ENCODE measurements around the gene SLC25A6.
"Not testable (repeated sequence)": the region's sequence is repeated elsewhere in the genome, so short reads cannot be mapped to it uniquely, and the experiment has no call there.

The SLC25A6 gene

GRCh38 chrX:1416327-1416784, 24.4 kb upstream of the SLC25A6 start:
- FAIRE-seq: peak; percentile 93
- DNase-seq (ENCODE audit: insufficient read length, low spot score): no peak

GRCh38 chrX:1412551-1413161, 20.7 kb upstream of the SLC25A6 start:
- DNase-seq (ENCODE audit: insufficient read length, low spot score) (no peak), FAIRE-seq (no peak)

GRCh38 chrX:1411326-1411725, 19.4 kb upstream of the SLC25A6 start:
- no peak for DNase-seq (ENCODE audit: insufficient read length, low spot score)
- no peak for FAIRE-seq

- FAIRE-seq (peak; percentile 74), DNase-seq (ENCODE audit: insufficient read length, low spot score) (no peak)
Observed at GRCh38 chrX:1407035-1407434, 15.1 kb upstream of the SLC25A6 start.

- DNase-seq (ENCODE audit: insufficient read length, low spot score): not testable (repeated sequence)
- FAIRE-seq: peak; percentile 76
Observed at GRCh38 chrX:1405769-1406168, 13.9 kb upstream of the SLC25A6 start.

- DNase-seq (ENCODE audit: insufficient read length, low spot score): not testable (repeated sequence)
- FAIRE-seq: peak; percentile 74
Observed at GRCh38 chrX:1403867-1404266, 12.0 kb upstream of the SLC25A6 start.

- FAIRE-seq: no peak
Observed at GRCh38 chrX:1403228-1403627, 11.3 kb upstream of the SLC25A6 start.

GRCh38 chrX:1401611-1402430, 9.9 kb upstream of the SLC25A6 start:
- DNase-seq (ENCODE audit: insufficient read length, low spot score) (no peak), FAIRE-seq (no peak)

More at GRCh38 chrX:1403228-1403627, 11.3 kb upstream of the SLC25A6 start:
- no peak for DNase-seq (ENCODE audit: insufficient read length, low spot score)

- DNase-seq (ENCODE audit: insufficient read length, low spot score) (no peak), FAIRE-seq (no peak)
Observed at GRCh38 chrX:1400742-1401471, 9.0 kb upstream of the SLC25A6 start.

GRCh38 chrX:1400049-1400448, 8.1 kb upstream of the SLC25A6 start:
- DNase-seq (ENCODE audit: insufficient read length, low spot score) (no peak), FAIRE-seq (no peak)

GRCh38 chrX:1398431-1399340, 6.8 kb upstream of the SLC25A6 start:
- FAIRE-seq (no peak), DNase-seq (ENCODE audit: insufficient read length, low spot score) (no peak)

- FAIRE-seq (no peak), DNase-seq (ENCODE audit: insufficient read length, low spot score) (no peak)
Observed at GRCh38 chrX:1397441-1398270, 5.7 kb upstream of the SLC25A6 start.

GRCh38 chrX:1397001-1397400, 5.1 kb upstream of the SLC25A6 start:
- FAIRE-seq (no peak), DNase-seq (ENCODE audit: insufficient read length, low spot score) (no peak)

- peak; percentile 59 for FAIRE-seq
Observed at GRCh38 chrX:1395646-1396216, 3.8 kb upstream of the SLC25A6 start.

GRCh38 chrX:1394731-1395501, 3.0 kb upstream of the SLC25A6 start:
- DNase-seq (ENCODE audit: insufficient read length, low spot score): no peak
- FAIRE-seq: peak; percentile 26

More at GRCh38 chrX:1395646-1396216, 3.8 kb upstream of the SLC25A6 start:
- no peak for DNase-seq (ENCODE audit: insufficient read length, low spot score)

GRCh38 chrX:1393871-1394615, 2.1 kb upstream of the SLC25A6 start:
- FAIRE-seq: no peak
- no peak for DNase-seq (ENCODE audit: insufficient read length, low spot score)

GRCh38 chrX:1392376-1393068, 609 bp upstream of the SLC25A6 start:
- DNase-seq (ENCODE audit: insufficient read length, low spot score) (peak; percentile 44), FAIRE-seq (no peak)
